Measurements from ENCODE around the gene PMIS2.

Gene PMIS2

DNA sequence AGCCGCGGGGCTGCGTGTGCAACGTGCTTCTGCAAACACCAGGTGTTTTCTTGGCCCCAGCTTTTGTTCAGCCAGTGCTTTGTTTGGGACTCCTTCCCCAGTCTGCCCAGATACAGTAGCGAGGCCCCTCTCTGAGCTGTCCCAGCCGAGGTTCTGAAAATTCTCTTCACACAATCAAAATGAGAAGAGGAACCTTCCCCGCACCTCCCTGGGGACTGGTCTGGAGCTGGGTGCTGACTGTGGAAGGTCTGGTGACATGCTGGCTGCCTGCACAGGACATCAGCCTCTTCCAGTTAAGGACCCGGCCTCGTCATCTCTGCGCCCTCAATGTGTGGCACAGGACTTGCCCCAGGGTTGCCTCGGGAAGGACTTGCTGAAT, 26.7 kb upstream of the PMIS2 start:
- no peak for ATAC-seq
- no peak for TF ChIP-seq POU6F1 (CRISPR knock-in tag; IDR thresholded peaks at IDR 0.05; ENCODE audit: borderline replicate concordance, low read depth)

DNA sequence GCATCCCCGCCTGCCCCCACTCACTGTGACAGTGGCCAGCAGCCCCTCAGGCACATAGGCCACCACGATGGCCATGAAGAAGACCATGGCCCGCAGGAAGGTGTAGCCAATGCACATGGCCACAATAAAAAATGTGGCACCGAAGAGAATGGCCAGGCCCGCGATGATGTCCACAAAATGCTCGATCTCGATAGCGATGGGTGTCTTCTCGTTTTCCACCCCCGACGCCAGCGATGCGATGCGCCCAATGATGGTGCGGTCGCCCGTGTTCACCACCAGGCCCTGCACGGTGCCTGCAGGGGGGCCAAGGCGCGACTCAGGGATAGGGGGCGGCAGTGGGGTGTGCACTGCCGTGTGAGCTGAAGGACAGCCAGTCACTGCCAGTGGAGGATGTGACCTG, 26.2 kb upstream of the PMIS2 start:
- ATAC-seq, result no peak
- no peak for TF ChIP-seq ZC3H10 (CRISPR knock-in tag; IDR thresholded peaks at IDR 0.05)
- TF ChIP-seq ZFP3 (CRISPR knock-in tag; IDR thresholded peaks at IDR 0.05), result no peak
- no peak for TF ChIP-seq CREB5 (CRISPR knock-in tag; IDR thresholded peaks at IDR 0.05; ENCODE audit: low read depth)
- TF ChIP-seq, protein P1, sequence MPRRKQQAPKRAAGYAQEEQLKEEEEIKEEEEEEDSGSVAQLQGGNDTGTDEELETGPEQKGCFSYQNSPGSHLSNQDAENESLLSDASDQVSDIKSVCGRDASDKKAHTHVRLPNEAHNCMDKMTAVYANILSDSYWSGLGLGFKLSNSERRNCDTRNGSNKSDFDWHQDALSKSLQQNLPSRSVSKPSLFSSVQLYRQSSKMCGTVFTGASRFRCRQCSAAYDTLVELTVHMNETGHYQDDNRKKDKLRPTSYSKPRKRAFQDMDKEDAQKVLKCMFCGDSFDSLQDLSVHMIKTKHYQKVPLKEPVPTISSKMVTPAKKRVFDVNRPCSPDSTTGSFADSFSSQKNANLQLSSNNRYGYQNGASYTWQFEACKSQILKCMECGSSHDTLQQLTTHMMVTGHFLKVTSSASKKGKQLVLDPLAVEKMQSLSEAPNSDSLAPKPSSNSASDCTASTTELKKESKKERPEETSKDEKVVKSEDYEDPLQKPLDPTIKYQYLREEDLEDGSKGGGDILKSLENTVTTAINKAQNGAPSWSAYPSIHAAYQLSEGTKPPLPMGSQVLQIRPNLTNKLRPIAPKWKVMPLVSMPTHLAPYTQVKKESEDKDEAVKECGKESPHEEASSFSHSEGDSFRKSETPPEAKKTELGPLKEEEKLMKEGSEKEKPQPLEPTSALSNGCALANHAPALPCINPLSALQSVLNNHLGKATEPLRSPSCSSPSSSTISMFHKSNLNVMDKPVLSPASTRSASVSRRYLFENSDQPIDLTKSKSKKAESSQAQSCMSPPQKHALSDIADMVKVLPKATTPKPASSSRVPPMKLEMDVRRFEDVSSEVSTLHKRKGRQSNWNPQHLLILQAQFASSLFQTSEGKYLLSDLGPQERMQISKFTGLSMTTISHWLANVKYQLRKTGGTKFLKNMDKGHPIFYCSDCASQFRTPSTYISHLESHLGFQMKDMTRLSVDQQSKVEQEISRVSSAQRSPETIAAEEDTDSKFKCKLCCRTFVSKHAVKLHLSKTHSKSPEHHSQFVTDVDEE (CRISPR knock-in tag; IDR thresholded peaks at IDR 0.05), result no peak
- no peak for TF ChIP-seq ARNTL (CRISPR knock-in tag; IDR thresholded peaks at IDR 0.05; ENCODE audit: borderline replicate concordance, low read depth)
- TF ChIP-seq CSRNP3 (CRISPR knock-in tag; IDR thresholded peaks at IDR 0.05), result no peak
- TF ChIP-seq POU6F1 (CRISPR knock-in tag; IDR thresholded peaks at IDR 0.05; ENCODE audit: borderline replicate concordance, low read depth), result no peak
- no peak for TF ChIP-seq SNAI2 (CRISPR knock-in tag; IDR thresholded peaks at IDR 0.05)
- TF ChIP-seq, protein P2, sequence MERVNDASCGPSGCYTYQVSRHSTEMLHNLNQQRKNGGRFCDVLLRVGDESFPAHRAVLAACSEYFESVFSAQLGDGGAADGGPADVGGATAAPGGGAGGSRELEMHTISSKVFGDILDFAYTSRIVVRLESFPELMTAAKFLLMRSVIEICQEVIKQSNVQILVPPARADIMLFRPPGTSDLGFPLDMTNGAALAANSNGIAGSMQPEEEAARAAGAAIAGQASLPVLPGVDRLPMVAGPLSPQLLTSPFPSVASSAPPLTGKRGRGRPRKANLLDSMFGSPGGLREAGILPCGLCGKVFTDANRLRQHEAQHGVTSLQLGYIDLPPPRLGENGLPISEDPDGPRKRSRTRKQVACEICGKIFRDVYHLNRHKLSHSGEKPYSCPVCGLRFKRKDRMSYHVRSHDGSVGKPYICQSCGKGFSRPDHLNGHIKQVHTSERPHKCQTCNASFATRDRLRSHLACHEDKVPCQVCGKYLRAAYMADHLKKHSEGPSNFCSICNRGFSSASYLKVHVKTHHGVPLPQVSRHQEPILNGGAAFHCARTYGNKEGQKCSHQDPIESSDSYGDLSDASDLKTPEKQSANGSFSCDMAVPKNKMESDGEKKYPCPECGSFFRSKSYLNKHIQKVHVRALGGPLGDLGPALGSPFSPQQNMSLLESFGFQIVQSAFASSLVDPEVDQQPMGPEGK (CRISPR knock-in tag; IDR thresholded peaks at IDR 0.05; ENCODE audit: borderline replicate concordance), result no peak
- no peak for TF ChIP-seq ZFP30 (CRISPR knock-in tag; IDR thresholded peaks at IDR 0.05)
- TF ChIP-seq CSDC2 (CRISPR knock-in tag; IDR thresholded peaks at IDR 0.05), result no peak
- TF ChIP-seq GLIS3 (CRISPR knock-in tag; IDR thresholded peaks at IDR 0.05), result no peak
- TF ChIP-seq PPARA (CRISPR knock-in tag; IDR thresholded peaks at IDR 0.05; ENCODE audit: borderline replicate concordance), result no peak
- no peak for TF ChIP-seq ESRRG (CRISPR knock-in tag; IDR thresholded peaks at IDR 0.05)
- no peak for TF ChIP-seq BACH2 (CRISPR knock-in tag; IDR thresholded peaks at IDR 0.05; ENCODE audit: borderline replicate concordance)
- TF ChIP-seq RARB (CRISPR knock-in tag; IDR thresholded peaks at IDR 0.05), result no peak
- TF ChIP-seq TOX (CRISPR knock-in tag; IDR thresholded peaks at IDR 0.05; ENCODE audit: borderline replicate concordance), result no peak
- TF ChIP-seq ISL1 (CRISPR knock-in tag; IDR thresholded peaks at IDR 0.05), result no peak
- no peak for TF ChIP-seq TCF4 (CRISPR knock-in tag; IDR thresholded peaks at IDR 0.05; ENCODE audit: borderline replicate concordance)
- no peak for TF ChIP-seq OSR1 (CRISPR knock-in tag; IDR thresholded peaks at IDR 0.05)

DNA sequence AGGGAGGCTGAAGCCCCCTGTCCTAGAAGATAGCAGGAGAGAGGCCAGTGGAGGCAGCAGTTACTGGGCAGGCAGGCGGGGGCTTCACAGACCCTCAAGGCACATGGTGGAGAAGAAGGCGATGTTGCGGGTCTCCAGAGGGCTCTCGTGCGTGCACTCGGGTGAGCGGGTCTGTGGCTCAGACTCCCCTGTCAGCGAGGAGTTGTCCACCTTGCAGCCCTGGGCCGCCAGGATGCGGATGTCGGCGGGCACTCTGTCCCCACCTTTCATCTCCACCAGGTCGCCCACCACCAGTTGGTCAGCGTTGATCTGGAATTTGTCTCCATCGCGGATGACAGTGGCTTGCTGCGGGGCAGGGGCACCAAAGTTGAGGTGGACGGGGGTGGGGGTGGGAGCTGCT, 25.7 kb upstream of the PMIS2 start:
- TF ChIP-seq ARNTL (CRISPR knock-in tag; IDR thresholded peaks at IDR 0.05; ENCODE audit: borderline replicate concordance, low read depth) (no peak), ZNF70 (CRISPR knock-in tag; IDR thresholded peaks at IDR 0.05) (no peak), RARB (CRISPR knock-in tag; IDR thresholded peaks at IDR 0.05) (no peak)
- ATAC-seq, result no peak

Measured in SK-N-SH treated with all-trans-retinoic acid at 6 μM for 48 hours (cell line).